Measurements from ENCODE around the gene CCDC6.

Gene CCDC6

GRCh38 chr10:59851864-59852263, 54.5 kb downstream of the CCDC6 start:
- DNase-seq (ENCODE audit: low spot score): no peak

- no peak for DNase-seq (ENCODE audit: low spot score)
These were observed 58.5 kb downstream of the CCDC6 start for GRCh38 chr10:59847888-59848287.

GRCh38 chr10:59847326-59847725, 59.0 kb downstream of the CCDC6 start:
- DNase-seq (ENCODE audit: low spot score): no peak

- DNase-seq (ENCODE audit: low spot score): no peak
These were observed 61.9 kb downstream of the CCDC6 start for GRCh38 chr10:59844436-59844835.

GRCh38 chr10:59843748-59844147, 62.6 kb downstream of the CCDC6 start:
- no peak for DNase-seq (ENCODE audit: low spot score)

GRCh38 chr10:59839576-59839975, 66.8 kb downstream of the CCDC6 start:
- no peak for DNase-seq (ENCODE audit: low spot score)

- DNase-seq (ENCODE audit: low spot score): no peak
These were observed 68.1 kb downstream of the CCDC6 start for GRCh38 chr10:59838085-59838789.

- DNase-seq (ENCODE audit: low spot score): peak; percentile 1
These were observed 72.5 kb downstream of the CCDC6 start for GRCh38 chr10:59833810-59834209.

- DNase-seq (ENCODE audit: low spot score): no peak
These were observed 73.8 kb downstream of the CCDC6 start for GRCh38 chr10:59832506-59832905.

- no peak for DNase-seq (ENCODE audit: low spot score)
These were observed 74.5 kb downstream of the CCDC6 start for GRCh38 chr10:59831658-59832503.

- peak; percentile 32 for DNase-seq (ENCODE audit: low spot score)
These were observed 75.6 kb downstream of the CCDC6 start for GRCh38 chr10:59830601-59831259.

GRCh38 chr10:59829601-59830000, 76.8 kb downstream of the CCDC6 start:
- DNase-seq (ENCODE audit: low spot score): peak; percentile 2

GRCh38 chr10:59829024-59829423, 77.3 kb downstream of the CCDC6 start:
- no peak for DNase-seq (ENCODE audit: low spot score)

- DNase-seq (ENCODE audit: low spot score): no peak
These were observed 80.4 kb downstream of the CCDC6 start for GRCh38 chr10:59825932-59826331.

- DNase-seq (ENCODE audit: low spot score): no peak
These were observed 82.6 kb downstream of the CCDC6 start for GRCh38 chr10:59823751-59824150.

GRCh38 chr10:59823111-59823510, 83.2 kb downstream of the CCDC6 start:
- no peak for DNase-seq (ENCODE audit: low spot score)

- no peak for DNase-seq (ENCODE audit: low spot score)
These were observed 85.9 kb downstream of the CCDC6 start for GRCh38 chr10:59820471-59820870.

- no peak for DNase-seq (ENCODE audit: low spot score)
These were observed 86.7 kb downstream of the CCDC6 start for GRCh38 chr10:59819683-59820082.

GRCh38 chr10:59819265-59819664, 87.1 kb downstream of the CCDC6 start:
- no peak for DNase-seq (ENCODE audit: low spot score)

- DNase-seq (ENCODE audit: low spot score): no peak
These were observed 88.6 kb downstream of the CCDC6 start for GRCh38 chr10:59817773-59818172.

GRCh38 chr10:59814878-59815277, 91.5 kb downstream of the CCDC6 start:
- no peak for DNase-seq (ENCODE audit: low spot score)

GRCh38 chr10:59812519-59813122, 93.7 kb downstream of the CCDC6 start:
- no peak for DNase-seq (ENCODE audit: low spot score)

GRCh38 chr10:59809644-59809974, 96.7 kb downstream of the CCDC6 start:
- no peak for DNase-seq (ENCODE audit: low spot score)
